GM12878 (cell line): Measurements from ENCODE around the gene ELN. TPM values are rescaled to one million over a fixed set of nuclear protein-coding genes. Genes with fewer than 3 reads are reported as not detected.

ENCODE experiments used
- EP300 ChIP-seq, 2 experiments: fragments of 150-350 bp in 1 of 2; IDR thresholded peaks; 2 replicates each; pipeline ENCODE4 v1.6.1; 2011 to 2012; ENCODE audit warnings: low read depth in 2 of 2, low read length in 2 of 2, borderline replicate concordance in 1 of 2, improper control_type of control experiment in 1 of 2, inconsistent platforms in 1 of 2; ENCODE audit not compliant: control insufficient read depth in 1 of 2
- GATAD2B ChIP-seq: fragments of 450-650 bp; conservative IDR thresholded peaks from 2 replicates; pipeline ENCODE4 v1.6.1; 2017; ENCODE audit warnings: low read depth, mild to moderate bottlenecking, moderate library complexity
- HSF1 ChIP-seq: fragments of 150-350 bp; IDR thresholded peaks from 2 replicates; pipeline ENCODE4 v1.6.1; 2014; ENCODE audit warnings: mild to moderate bottlenecking, low read depth, low read length
- JUNB ChIP-seq: IDR thresholded peaks from 2 replicates; pipeline ENCODE4 v1.6.1; 2016; ENCODE audit warnings: antibody characterized with exemption, mild to moderate bottlenecking
- MLLT1 ChIP-seq: fragments of 450-650 bp; IDR thresholded peaks from 2 replicates; pipeline ENCODE4 v1.6.1; 2016; ENCODE audit warnings: mild to moderate bottlenecking
- POLR2A ChIP-seq: IDR thresholded peaks from 2 replicates; pipeline ENCODE4 v1.6.1; 2011; ENCODE audit warnings: low read depth, mild to moderate bottlenecking, low read length
- ZNF687 ChIP-seq: fragments of 450-650 bp; IDR thresholded peaks from 2 replicates; pipeline ENCODE4 v1.6.1; 2017; ENCODE audit warnings: mild to moderate bottlenecking, moderate library complexity
- polyA plus RNA-seq, 11 experiments: library from polyadenylated mRNA; depleted of rRNA in 4 of 11; unstranded in 6 of 11; stranded (reverse) in 5 of 11; fragments of >200 nt; fragmentation: Nextera tagmentation in 4 of 11; fragmentation: Illumina TruSeq in 1 of 11; extraction: Ambion mirVana in 4 of 11; extraction: Trizol in 1 of 11; gene quantifications; 1 replicate in 1 of 11; 2 replicates in 10 of 11; pipeline versions ENCODE4 v1.2.1 to v1.2.3, GENCODE V29; 2011 to 2016; ENCODE audit warnings: inconsistent platforms in 2 of 11, missing spikeins in 2 of 11, low read depth in 1 of 11
- total RNA-seq, 4 experiments: library from RNA; depleted of rRNA in 3 of 4; stranded (reverse); fragments of >200 nt in 3 of 4; fragmentation: Illumina TruSeq in 1 of 4; extraction: Trizol in 1 of 4; gene quantifications; 2 replicates each; pipeline versions ENCODE4 v1.2.1 to v1.2.3, GENCODE V29; 2013 to 2021

The ELN gene
- total and polyA plus RNA-seq, 10 of the 15 experiments (the other 5 are each of a cell fraction or from before 2014, with no cell fraction given), result 0.08 to 0.27 (median 0.23) TPM; not detected in 7

DNA sequence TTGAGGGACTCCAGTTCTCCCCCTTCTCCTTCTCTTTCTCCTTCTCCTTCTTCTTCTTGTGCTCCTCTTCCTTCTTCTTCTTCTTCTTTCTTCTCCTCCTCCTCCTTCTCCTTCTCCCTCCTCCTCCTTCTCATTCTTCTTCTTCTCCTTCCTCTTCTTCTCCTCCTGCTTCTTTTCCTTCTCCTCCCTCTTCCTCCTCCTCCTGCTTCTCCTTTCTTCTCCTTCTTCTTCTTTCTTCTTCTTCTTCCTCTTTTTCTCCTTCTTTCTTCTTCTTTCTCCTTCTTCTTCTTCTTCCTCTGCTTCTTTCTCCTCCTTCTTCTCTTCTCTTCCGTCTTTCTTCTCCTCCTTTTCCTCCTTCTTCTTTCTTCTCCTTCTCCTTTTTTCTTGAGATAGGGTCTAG lies 30.0 kb downstream of the ELN start (continued):
- TF ChIP-seq EP300 (IDR thresholded peaks at IDR 0.05; ENCODE audit: borderline replicate concordance in 1 of 2, control insufficient read depth in 1 of 2, low read depth in 2 of 2, low read length in 2 of 2) (no peak), MLLT1 (no peak), ZNF687 (no peak), POLR2A (no peak), GATAD2B (no peak), HSF1 (no peak), JUNB (no peak)
